Osteocyte (in vitro differentiated cells): Measurements from ENCODE around the gene CA5A. TPM values are rescaled to one million over a fixed set of nuclear protein-coding genes. Genes with fewer than 3 reads are reported as not detected.
"Not testable (repeated sequence)": the region's sequence is repeated elsewhere in the genome, so short reads cannot be mapped to it uniquely, and the experiment has no call there.

ENCODE experiments used
- DNase-seq: peaks from one replicate; pipeline ENCODE4 v3.0.0; 2021; ENCODE audit warnings: mixed read lengths; ENCODE audit not compliant: unreplicated experiment; ENCODE audit errors: extremely low spot score
- H3K27ac Mint-ChIP-seq: one replicate; pipeline ENCODE4 v1.8.0; 2021; ENCODE audit warnings: mild to moderate bottlenecking, mixed read lengths; ENCODE audit not compliant: unreplicated experiment
- H3K27me3 Mint-ChIP-seq: one replicate; pipeline ENCODE4 v1.8.0; 2021; ENCODE audit warnings: mixed read lengths; ENCODE audit not compliant: unreplicated experiment
- H3K36me3 Mint-ChIP-seq: one replicate; pipeline ENCODE4 v1.8.0; 2021; ENCODE audit warnings: mixed read lengths; ENCODE audit not compliant: unreplicated experiment
- H3K4me1 Mint-ChIP-seq: one replicate; pipeline ENCODE4 v1.8.0; 2021; ENCODE audit warnings: mixed read lengths; ENCODE audit not compliant: unreplicated experiment
- H3K4me3 Mint-ChIP-seq: one replicate; pipeline ENCODE4 v1.8.0; 2021; ENCODE audit warnings: mild to moderate bottlenecking, moderate library complexity, mixed read lengths; ENCODE audit not compliant: unreplicated experiment
- H3K9me3 Mint-ChIP-seq: one replicate; pipeline ENCODE4 v1.8.0; 2021; ENCODE audit warnings: mixed read lengths; ENCODE audit not compliant: unreplicated experiment
- CTCF ChIP-seq: fragments of 200-600 bp; sonication (generic); IDR thresholded peaks from 2 replicates; pipeline ENCODE4 v1.5.0; 2021; ENCODE audit warnings: antibody characterized with exemption, mild to moderate bottlenecking, moderate library complexity
- total RNA-seq: library from RNA; stranded (reverse); gene quantifications from 2 replicates; pipeline ENCODE4 v1.2.1, GENCODE V29; 2021

Gene CA5A
- total RNA-seq, 1 donor from 2014 or later: not detected

- Mint-ChIP-seq H3K36me3 (no peaks in the 10 kb centered on the region), H3K9me3 (no peaks in the 10 kb centered on the region), H3K4me1 (peaks cover 23% of the 10 kb centered on the region), H3K27ac (no peak overlapping the region), H3K4me3 (no peak overlapping the region), H3K27me3 (peaks cover 4% of the 10 kb centered on the region)
- no peak for TF ChIP-seq CTCF
- no peak for DNase-seq
These were observed 40.6 kb downstream of the CA5A start for GRCh38 chr16:87895641-87896141.

GRCh38 chr16:87894005-87894404 is 42.3 kb downstream of the CA5A start:
- H3K4me3 Mint-ChIP-seq, H3K27me3 Mint-ChIP-seq, H3K36me3 Mint-ChIP-seq, DNase-seq, H3K9me3 Mint-ChIP-seq: not testable (repeated sequence)
- H3K27ac Mint-ChIP-seq: peak overlapping the region; percentile 66
- H3K4me1 Mint-ChIP-seq: peaks cover 19% of the 10 kb centered on the region

DNA sequence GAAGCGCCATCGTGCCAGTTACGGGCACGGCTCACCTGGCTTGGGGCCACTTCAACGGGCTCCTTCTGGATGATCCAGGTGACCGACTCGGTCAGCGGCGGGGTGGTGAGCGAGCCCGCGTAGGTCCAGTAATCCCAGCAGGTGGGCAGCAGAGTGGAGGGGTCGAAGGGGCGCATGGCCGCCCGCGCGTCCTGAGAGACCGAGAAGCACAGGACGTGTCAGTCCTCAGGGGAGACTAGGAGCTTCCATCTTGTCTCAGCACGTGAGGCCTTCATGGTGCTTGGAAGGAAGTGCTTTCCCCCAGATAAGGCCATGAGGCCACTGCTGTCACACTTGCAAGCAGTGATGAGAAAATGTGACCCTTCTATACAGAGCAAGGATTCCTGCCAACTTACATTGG is 44.6 kb downstream of the CA5A start:
- Mint-ChIP-seq H3K4me3 (no peak overlapping the region), H3K27me3 (peaks cover 7% of the 10 kb centered on the region), H3K36me3 (no peaks in the 10 kb centered on the region), H3K9me3 (no peaks in the 10 kb centered on the region), H3K4me1 (peaks cover 19% of the 10 kb centered on the region), H3K27ac (no peak overlapping the region)
- DNase-seq: no peak
- no peak for TF ChIP-seq CTCF

DNA sequence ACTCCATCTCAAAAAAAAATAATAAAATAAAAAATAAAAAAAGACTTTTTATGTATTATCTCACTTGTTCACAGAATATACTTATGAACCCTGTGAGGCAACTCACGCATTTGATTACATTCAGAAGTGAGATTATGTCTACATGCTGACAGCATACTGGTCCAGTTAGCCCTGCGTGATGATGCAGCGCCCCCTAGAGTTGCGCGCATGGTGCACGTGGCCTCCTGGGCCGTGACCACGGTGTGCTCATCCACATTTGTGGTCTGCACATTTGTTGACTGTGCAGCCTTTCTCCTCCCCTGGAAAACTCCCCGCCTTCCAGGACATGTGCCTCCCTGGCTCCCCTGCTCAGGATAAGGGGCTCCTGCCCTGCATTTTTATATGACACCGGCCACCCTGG is 46.6 kb downstream of the CA5A start:
- not testable (repeated sequence) for H3K27ac Mint-ChIP-seq, H3K9me3 Mint-ChIP-seq, H3K36me3 Mint-ChIP-seq, H3K4me3 Mint-ChIP-seq, DNase-seq
- H3K4me1 Mint-ChIP-seq: peaks cover 10% of the 10 kb centered on the region
- peaks cover 14% of the 10 kb centered on the region for H3K27me3 Mint-ChIP-seq
- TF ChIP-seq CTCF: peak; percentile 22

- not testable (repeated sequence) for H3K36me3 Mint-ChIP-seq, H3K4me1 Mint-ChIP-seq, H3K9me3 Mint-ChIP-seq, H3K4me3 Mint-ChIP-seq, H3K27ac Mint-ChIP-seq, DNase-seq
- H3K27me3 Mint-ChIP-seq: peaks cover 14% of the 10 kb centered on the region
These were observed 48.0 kb downstream of the CA5A start for GRCh38 chr16:87888346-87888745.

GRCh38 chr16:87887931-87888330 is 48.4 kb downstream of the CA5A start:
- H3K27ac Mint-ChIP-seq, DNase-seq, H3K4me1 Mint-ChIP-seq, H3K4me3 Mint-ChIP-seq, H3K36me3 Mint-ChIP-seq, H3K9me3 Mint-ChIP-seq: not testable (repeated sequence)
- peaks cover 14% of the 10 kb centered on the region for H3K27me3 Mint-ChIP-seq

GRCh38 chr16:87885371-87885967 is 50.9 kb downstream of the CA5A start:
- H3K27ac Mint-ChIP-seq, H3K9me3 Mint-ChIP-seq, H3K4me3 Mint-ChIP-seq, H3K36me3 Mint-ChIP-seq, DNase-seq: not testable (repeated sequence)
- peaks cover 18% of the 10 kb centered on the region for H3K27me3 Mint-ChIP-seq
- H3K4me1 Mint-ChIP-seq: peaks cover 18% of the 10 kb centered on the region
